Inflammatory macrophage treated with lipopolysaccharide for 1 hour (primary cell): ENCODE results near the gene DIAPH3.

ENCODE experiments used
- DNase-seq, 2 donors: peaks; one replicate each; pipeline ENCODE4 v3.0.0-alpha.2; 2020 to 2022

DIAPH3 gene

GRCh38 chr13:59755632-59756290, 408.0 kb downstream of the DIAPH3 start:
- no peak for DNase-seq

- no peak for DNase-seq
Observed at GRCh38 chr13:59754411-59754810, 409.3 kb downstream of the DIAPH3 start.

- DNase-seq = no peak
Observed at GRCh38 chr13:59750860-59751259, 412.9 kb downstream of the DIAPH3 start.

- DNase-seq = no peak
Observed at GRCh38 chr13:59748046-59748445, 415.7 kb downstream of the DIAPH3 start.

GRCh38 chr13:59747529-59747928, 416.2 kb downstream of the DIAPH3 start:
- DNase-seq = no peak

GRCh38 chr13:59746291-59746962, 417.3 kb downstream of the DIAPH3 start:
- DNase-seq = no peak

- DNase-seq = no peak
Observed at GRCh38 chr13:59745392-59745788, 418.3 kb downstream of the DIAPH3 start.

- no peak for DNase-seq
Observed at GRCh38 chr13:59744747-59745391, 418.9 kb downstream of the DIAPH3 start.

GRCh38 chr13:59743195-59743594, 420.5 kb downstream of the DIAPH3 start:
- no peak for DNase-seq

GRCh38 chr13:59742467-59742866, 421.3 kb downstream of the DIAPH3 start:
- DNase-seq = no peak

GRCh38 chr13:59738921-59739320, 424.8 kb downstream of the DIAPH3 start:
- DNase-seq = no peak

GRCh38 chr13:59734393-59734792, 429.3 kb downstream of the DIAPH3 start:
- DNase-seq = no peak

GRCh38 chr13:59733744-59734143, 430.0 kb downstream of the DIAPH3 start:
- DNase-seq = no peak

- DNase-seq = no peak
Observed at GRCh38 chr13:59730026-59730425, 433.7 kb downstream of the DIAPH3 start.

- no peak for DNase-seq
Observed at GRCh38 chr13:59728896-59729545, 434.7 kb downstream of the DIAPH3 start.

- peak; percentile 4 to 6 for DNase-seq
Observed at GRCh38 chr13:59721926-59722910, 441.5 kb downstream of the DIAPH3 start.

GRCh38 chr13:59715611-59716010, 448.1 kb downstream of the DIAPH3 start:
- DNase-seq = no peak

GRCh38 chr13:59710996-59711701, 452.6 kb downstream of the DIAPH3 start:
- no peak for DNase-seq

GRCh38 chr13:59710416-59710815, 453.3 kb downstream of the DIAPH3 start:
- DNase-seq = no peak

- no peak for DNase-seq
Observed at GRCh38 chr13:59706101-59706976, 457.4 kb downstream of the DIAPH3 start.

GRCh38 chr13:59702269-59702668, 461.5 kb downstream of the DIAPH3 start:
- no peak for DNase-seq
